SK-N-SH treated with all-trans-retinoic acid at 6 μM for 48 hours (cell line): ENCODE results near the gene MSANTD7.

Experiments used
- ARNTL ChIP-seq: fragments of 450-650 bp; formaldehyde crosslinking; IDR thresholded peaks from 2 replicates; pipeline ENCODE4 v1.5.0; 2020; ENCODE audit warnings: low read depth, mild to moderate bottlenecking, moderate library complexity, borderline replicate concordance
- ESRRG ChIP-seq: fragments of 250-450 bp; sonication (Bioruptor Pico); IDR thresholded peaks from 2 replicates; pipeline ENCODE4 v1.6.1; 2021; ENCODE audit warnings: mild to moderate bottlenecking
- GLIS3 ChIP-seq: fragments of 250-450 bp; sonication (Bioruptor Pico); IDR thresholded peaks from 2 replicates; pipeline ENCODE4 v1.5.0; 2020; ENCODE audit warnings: mild to moderate bottlenecking, moderate library complexity
- PPARA ChIP-seq: fragments of 250-450 bp; sonication (Bioruptor Pico); IDR thresholded peaks from 2 replicates; pipeline ENCODE4 v1.5.0; 2020; ENCODE audit warnings: mild to moderate bottlenecking, borderline replicate concordance
- RARB ChIP-seq: fragments of 250-450 bp; sonication (Bioruptor Pico); IDR thresholded peaks from 2 replicates; pipeline ENCODE4 v1.8.0; 2021; ENCODE audit warnings: mild to moderate bottlenecking, moderate library complexity
- SNAI2 ChIP-seq: fragments of 250-450 bp; sonication (Bioruptor Pico); IDR thresholded peaks from 2 replicates; pipeline ENCODE4 v1.5.0; 2020; ENCODE audit warnings: mild to moderate bottlenecking, moderate library complexity
- TCF4 ChIP-seq: fragments of 250-450 bp; sonication (Bioruptor Pico); IDR thresholded peaks from 2 replicates; pipeline ENCODE4 v1.8.0; 2021; ENCODE audit warnings: mild to moderate bottlenecking, moderate library complexity, borderline replicate concordance
- TOX ChIP-seq: fragments of 250-450 bp; sonication (Bioruptor Pico); IDR thresholded peaks from 2 replicates; pipeline ENCODE4 v1.8.0; 2021; ENCODE audit warnings: mild to moderate bottlenecking, moderate library complexity, borderline replicate concordance
- ZFP3 ChIP-seq: fragments of 250-450 bp; sonication (Bioruptor Pico); IDR thresholded peaks from 2 replicates; pipeline ENCODE4 v1.5.0; 2020; ENCODE audit warnings: mild to moderate bottlenecking, moderate library complexity
- ZNF565 ChIP-seq: fragments of 450-650 bp; formaldehyde crosslinking; conservative IDR thresholded peaks from 2 replicates; pipeline ENCODE4 v1.5.0; 2020; ENCODE audit warnings: low read depth, mild to moderate bottlenecking, moderate library complexity
- ZNF8 ChIP-seq: fragments of 450-650 bp; formaldehyde crosslinking; IDR thresholded peaks from 2 replicates; pipeline ENCODE4 v1.5.0; 2020; ENCODE audit warnings: mild to moderate bottlenecking, moderate library complexity
- TF ChIP-seq, protein P1 (sequence below): fragments of 250-450 bp; sonication (Bioruptor Pico); IDR thresholded peaks from 2 replicates; pipeline ENCODE4 v1.8.0; 2020; ENCODE audit warnings: mild to moderate bottlenecking, moderate library complexity, borderline replicate concordance
- TF ChIP-seq, protein P2 (sequence below): fragments of 250-450 bp; sonication (Bioruptor Pico); IDR thresholded peaks from 2 replicates; pipeline ENCODE4 v1.5.1; 2020; ENCODE audit warnings: low read depth, mild to moderate bottlenecking, moderate library complexity
- TF ChIP-seq, protein P3 (sequence below): fragments of 250-450 bp; sonication (Bioruptor Pico); IDR thresholded peaks from 2 replicates; pipeline ENCODE4 v1.5.0; 2020; ENCODE audit warnings: mild to moderate bottlenecking, moderate library complexity

DNA sequence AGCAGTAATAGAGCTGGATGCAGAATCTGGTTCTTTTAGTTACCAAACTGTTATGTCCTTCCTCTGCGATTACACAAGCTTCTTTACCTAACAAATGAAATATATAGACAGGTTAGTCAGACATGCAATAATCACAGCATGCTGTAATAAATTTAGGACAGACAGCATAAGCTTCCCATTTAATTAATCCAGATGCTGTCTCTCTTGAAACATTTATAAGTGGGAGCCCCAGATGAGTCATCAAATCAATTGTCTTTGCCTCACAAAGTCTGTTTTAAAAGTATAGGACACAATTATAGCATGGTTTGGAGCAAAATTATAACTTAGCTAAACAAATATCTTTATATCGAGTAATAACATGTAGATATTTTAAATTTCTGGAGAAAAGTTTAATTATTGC is 1.9 kb upstream of the MSANTD7 start:
- TF ChIP-seq, protein P1, sequence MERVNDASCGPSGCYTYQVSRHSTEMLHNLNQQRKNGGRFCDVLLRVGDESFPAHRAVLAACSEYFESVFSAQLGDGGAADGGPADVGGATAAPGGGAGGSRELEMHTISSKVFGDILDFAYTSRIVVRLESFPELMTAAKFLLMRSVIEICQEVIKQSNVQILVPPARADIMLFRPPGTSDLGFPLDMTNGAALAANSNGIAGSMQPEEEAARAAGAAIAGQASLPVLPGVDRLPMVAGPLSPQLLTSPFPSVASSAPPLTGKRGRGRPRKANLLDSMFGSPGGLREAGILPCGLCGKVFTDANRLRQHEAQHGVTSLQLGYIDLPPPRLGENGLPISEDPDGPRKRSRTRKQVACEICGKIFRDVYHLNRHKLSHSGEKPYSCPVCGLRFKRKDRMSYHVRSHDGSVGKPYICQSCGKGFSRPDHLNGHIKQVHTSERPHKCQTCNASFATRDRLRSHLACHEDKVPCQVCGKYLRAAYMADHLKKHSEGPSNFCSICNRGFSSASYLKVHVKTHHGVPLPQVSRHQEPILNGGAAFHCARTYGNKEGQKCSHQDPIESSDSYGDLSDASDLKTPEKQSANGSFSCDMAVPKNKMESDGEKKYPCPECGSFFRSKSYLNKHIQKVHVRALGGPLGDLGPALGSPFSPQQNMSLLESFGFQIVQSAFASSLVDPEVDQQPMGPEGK (CRISPR knock-in tag): no peak
- TF ChIP-seq SNAI2 (CRISPR knock-in tag) (no peak), ZNF8 (CRISPR knock-in tag) (no peak), TCF4 (CRISPR knock-in tag) (no peak), GLIS3 (CRISPR knock-in tag) (no peak), PPARA (CRISPR knock-in tag) (no peak), RARB (CRISPR knock-in tag) (no peak), TOX (CRISPR knock-in tag) (no peak), ARNTL (CRISPR knock-in tag) (no peak), ZNF565 (CRISPR knock-in tag) (no peak), ESRRG (CRISPR knock-in tag) (no peak), ZFP3 (CRISPR knock-in tag) (no peak)
- TF ChIP-seq, protein P2, sequence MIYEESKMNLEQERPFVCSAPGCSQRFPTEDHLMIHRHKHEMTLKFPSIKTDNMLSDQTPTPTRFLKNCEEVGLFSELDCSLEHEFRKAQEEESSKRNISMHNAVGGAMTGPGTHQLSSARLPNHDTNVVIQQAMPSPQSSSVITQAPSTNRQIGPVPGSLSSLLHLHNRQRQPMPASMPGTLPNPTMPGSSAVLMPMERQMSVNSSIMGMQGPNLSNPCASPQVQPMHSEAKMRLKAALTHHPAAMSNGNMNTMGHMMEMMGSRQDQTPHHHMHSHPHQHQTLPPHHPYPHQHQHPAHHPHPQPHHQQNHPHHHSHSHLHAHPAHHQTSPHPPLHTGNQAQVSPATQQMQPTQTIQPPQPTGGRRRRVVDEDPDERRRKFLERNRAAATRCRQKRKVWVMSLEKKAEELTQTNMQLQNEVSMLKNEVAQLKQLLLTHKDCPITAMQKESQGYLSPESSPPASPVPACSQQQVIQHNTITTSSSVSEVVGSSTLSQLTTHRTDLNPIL (CRISPR knock-in tag): no peak
- TF ChIP-seq, protein P3, sequence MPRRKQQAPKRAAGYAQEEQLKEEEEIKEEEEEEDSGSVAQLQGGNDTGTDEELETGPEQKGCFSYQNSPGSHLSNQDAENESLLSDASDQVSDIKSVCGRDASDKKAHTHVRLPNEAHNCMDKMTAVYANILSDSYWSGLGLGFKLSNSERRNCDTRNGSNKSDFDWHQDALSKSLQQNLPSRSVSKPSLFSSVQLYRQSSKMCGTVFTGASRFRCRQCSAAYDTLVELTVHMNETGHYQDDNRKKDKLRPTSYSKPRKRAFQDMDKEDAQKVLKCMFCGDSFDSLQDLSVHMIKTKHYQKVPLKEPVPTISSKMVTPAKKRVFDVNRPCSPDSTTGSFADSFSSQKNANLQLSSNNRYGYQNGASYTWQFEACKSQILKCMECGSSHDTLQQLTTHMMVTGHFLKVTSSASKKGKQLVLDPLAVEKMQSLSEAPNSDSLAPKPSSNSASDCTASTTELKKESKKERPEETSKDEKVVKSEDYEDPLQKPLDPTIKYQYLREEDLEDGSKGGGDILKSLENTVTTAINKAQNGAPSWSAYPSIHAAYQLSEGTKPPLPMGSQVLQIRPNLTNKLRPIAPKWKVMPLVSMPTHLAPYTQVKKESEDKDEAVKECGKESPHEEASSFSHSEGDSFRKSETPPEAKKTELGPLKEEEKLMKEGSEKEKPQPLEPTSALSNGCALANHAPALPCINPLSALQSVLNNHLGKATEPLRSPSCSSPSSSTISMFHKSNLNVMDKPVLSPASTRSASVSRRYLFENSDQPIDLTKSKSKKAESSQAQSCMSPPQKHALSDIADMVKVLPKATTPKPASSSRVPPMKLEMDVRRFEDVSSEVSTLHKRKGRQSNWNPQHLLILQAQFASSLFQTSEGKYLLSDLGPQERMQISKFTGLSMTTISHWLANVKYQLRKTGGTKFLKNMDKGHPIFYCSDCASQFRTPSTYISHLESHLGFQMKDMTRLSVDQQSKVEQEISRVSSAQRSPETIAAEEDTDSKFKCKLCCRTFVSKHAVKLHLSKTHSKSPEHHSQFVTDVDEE (CRISPR knock-in tag): no peak
